Astrocyte of the cerebellum (primary cell): ENCODE measurements around the gene GON7.
"Not testable (repeated sequence)": the region's sequence is repeated elsewhere in the genome, so short reads cannot be mapped to it uniquely, and the experiment has no call there.

ENCODE experiments used
- DNase-seq: peaks from one replicate; pipeline ENCODE4 v3.0.0-alpha.2; 2011; ENCODE audit warnings: low read depth
- H3K4me3 ChIP-seq: 2 replicates; pipeline ENCODE4 v1.5.1; 2011; ENCODE audit warnings: mild to moderate bottlenecking, low read depth, low read length, moderate library complexity
- in situ Hi-C: cut with HindIII; loops from 2 replicates; pipeline ENCODE4 v1.10.0; 2017; ENCODE audit warnings: low sequenced_read_pairs
- TF ChIP-seq, protein P1 (sequence below): IDR thresholded peaks from 2 replicates; pipeline ENCODE4 v1.5.1; 2012; ENCODE audit warnings: low read length, low read depth, moderate library complexity, mild to moderate bottlenecking; ENCODE audit errors: missing control alignments

GON7 gene

GRCh38 chr14:93234798-93235197, 27.9 kb upstream of the GON7 start:
- DNase-seq: peak; percentile 37
- H3K4me3 ChIP-seq: no peak overlapping the region
- TF ChIP-seq, protein P1, sequence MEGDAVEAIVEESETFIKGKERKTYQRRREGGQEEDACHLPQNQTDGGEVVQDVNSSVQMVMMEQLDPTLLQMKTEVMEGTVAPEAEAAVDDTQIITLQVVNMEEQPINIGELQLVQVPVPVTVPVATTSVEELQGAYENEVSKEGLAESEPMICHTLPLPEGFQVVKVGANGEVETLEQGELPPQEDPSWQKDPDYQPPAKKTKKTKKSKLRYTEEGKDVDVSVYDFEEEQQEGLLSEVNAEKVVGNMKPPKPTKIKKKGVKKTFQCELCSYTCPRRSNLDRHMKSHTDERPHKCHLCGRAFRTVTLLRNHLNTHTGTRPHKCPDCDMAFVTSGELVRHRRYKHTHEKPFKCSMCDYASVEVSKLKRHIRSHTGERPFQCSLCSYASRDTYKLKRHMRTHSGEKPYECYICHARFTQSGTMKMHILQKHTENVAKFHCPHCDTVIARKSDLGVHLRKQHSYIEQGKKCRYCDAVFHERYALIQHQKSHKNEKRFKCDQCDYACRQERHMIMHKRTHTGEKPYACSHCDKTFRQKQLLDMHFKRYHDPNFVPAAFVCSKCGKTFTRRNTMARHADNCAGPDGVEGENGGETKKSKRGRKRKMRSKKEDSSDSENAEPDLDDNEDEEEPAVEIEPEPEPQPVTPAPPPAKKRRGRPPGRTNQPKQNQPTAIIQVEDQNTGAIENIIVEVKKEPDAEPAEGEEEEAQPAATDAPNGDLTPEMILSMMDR: no peak
- in situ Hi-C loops: no loop called here

DNA sequence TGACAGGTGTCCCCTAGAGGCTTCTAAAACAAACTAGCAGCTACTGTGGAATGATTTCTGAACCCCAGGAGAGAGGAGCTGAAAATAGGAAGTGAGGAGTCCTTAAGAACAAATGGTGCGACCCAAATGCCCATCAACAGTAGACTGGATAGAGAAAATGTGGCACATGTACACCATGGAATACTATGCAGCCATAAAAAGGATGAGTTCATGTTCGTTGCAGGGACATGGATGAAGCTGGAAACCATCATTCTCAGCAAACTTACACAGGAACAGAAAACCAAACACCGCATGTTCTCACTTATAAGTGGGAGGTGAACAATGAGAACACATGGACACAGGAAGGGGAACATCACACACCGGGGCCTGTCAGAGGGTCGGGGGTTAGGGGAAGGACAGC, 26.2 kb upstream of the GON7 start:
- in situ Hi-C loops, DNase-seq: not testable (repeated sequence)

GRCh38 chr14:93232159-93232558, 25.3 kb upstream of the GON7 start:
- TF ChIP-seq, protein P1: no peak
- in situ Hi-C loops: no loop called here
- peak overlapping the region; percentile 49 for H3K4me3 ChIP-seq

More for the DNA sequence above, 26.2 kb upstream of the GON7 start:
- not testable (repeated sequence) for H3K4me3 ChIP-seq

GRCh38 chr14:93231129-93231979, 24.5 kb upstream of the GON7 start:
- TF ChIP-seq, protein P1: no peak
- in situ Hi-C loops: no loop called here
- DNase-seq: no peak
- peak overlapping the region; percentile 49 for H3K4me3 ChIP-seq

More at GRCh38 chr14:93232159-93232558, 25.3 kb upstream of the GON7 start:
- DNase-seq: no peak

DNA sequence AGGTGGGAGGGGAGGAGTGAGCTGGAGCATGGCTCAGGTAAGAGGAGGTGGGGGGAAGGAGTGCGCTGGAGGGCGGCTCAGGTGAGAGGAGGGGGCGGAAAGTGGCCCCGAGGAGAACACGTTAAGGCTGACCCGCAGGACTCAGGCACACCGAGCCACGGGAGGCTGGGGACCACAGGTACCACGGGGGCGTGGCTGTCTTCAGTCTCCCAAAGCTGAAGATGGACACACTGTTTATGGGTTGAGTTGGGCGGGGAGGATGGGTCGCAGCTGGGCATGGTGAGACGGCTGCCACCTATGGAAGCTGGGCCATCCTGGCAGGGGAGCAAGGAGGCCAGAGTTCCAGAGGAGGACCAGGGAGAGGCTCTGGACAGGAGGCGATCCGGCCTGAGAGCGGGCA, 23.7 kb upstream of the GON7 start:
- H3K4me3 ChIP-seq: no peak overlapping the region
- in situ Hi-C loops: no loop called here
- DNase-seq: no peak
- TF ChIP-seq, protein P1: no peak

DNA sequence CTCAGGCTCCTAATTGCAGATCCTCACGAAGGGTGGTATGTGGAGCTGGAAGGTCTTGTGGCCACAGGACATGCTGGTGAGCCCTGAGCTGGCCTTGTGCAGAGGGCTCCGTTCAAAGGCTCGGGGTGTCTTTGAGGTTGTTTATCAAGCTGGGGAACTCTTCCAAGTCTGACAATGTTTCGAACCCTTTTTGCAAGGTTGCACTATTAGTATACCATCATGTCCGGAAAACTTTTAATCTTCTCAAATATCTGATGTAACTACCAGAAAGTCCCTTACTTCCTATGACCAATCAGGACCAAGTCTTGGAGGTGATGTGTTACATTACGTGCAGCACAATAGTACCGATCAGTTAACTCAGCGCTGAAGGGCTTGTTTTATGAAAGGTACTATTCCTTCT, 21.7 kb upstream of the GON7 start:
- H3K4me3 ChIP-seq: no peak overlapping the region
- TF ChIP-seq, protein P1: no peak
- in situ Hi-C loops: no loop called here
- DNase-seq: no peak

DNA sequence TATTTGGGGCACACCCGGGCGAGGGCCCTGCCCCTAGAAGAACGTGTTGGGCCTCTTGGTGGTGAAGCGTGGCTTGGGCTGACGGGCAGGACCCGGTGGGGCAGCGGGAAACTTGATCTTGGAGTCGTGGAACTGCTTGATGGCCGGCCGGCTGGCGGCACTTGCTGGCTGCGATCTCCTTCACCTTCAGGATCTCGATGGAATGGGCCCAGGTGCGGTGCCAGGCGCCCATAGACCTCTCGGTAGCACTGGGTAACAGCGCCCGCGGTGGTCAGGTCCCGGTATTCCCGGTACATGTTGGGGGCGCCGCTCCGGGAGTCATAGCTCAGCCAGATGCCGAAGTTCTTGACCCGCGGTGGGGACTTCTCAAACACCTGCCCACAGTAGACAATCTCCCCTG, 16.7 kb upstream of the GON7 start:
- H3K4me3 ChIP-seq: no peak overlapping the region
- no peak for DNase-seq
- TF ChIP-seq, protein P1: no peak
- in situ Hi-C loops: no loop called here
